ENCODE measurements around the gene JMJD4.

DNA sequence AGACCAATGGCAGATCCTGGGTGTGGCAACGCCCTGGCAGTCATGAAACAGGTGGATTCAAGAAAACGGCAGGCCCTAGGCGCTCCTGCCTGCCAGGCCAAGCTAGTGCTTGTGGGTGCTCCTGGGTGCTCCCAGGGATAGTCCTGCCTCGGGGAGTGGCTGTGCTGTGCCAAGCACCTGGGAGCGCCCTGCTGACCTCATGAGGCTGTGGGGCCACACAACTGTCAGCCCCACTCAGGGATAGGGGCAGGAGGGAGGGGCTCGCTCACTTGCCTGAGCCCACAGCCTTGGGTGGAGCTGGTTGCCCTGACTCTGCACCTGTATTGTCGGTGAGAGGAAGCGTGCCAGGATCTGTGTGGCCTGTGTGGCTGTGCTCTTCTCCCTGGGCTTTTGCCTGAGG is 9.6 kb upstream of the JMJD4 start:
- no peak for TF ChIP-seq CTCF (IDR thresholded peaks at IDR 0.05)
- no peak for TF ChIP-seq POLR2A (IDR thresholded peaks at IDR 0.05)
